DLD1 (cell line): ENCODE data around the gene KRT7.
"Not testable (repeated sequence)": the region's sequence is repeated elsewhere in the genome, so short reads cannot be mapped to it uniquely, and the experiment has no call there.

Source experiments
- in situ Hi-C: cut with HindIII; loops from 2 replicates; pipeline ENCODE4 v1.10.0; 2017; ENCODE audit warnings: low sequenced_read_pairs

KRT7 gene

DNA sequence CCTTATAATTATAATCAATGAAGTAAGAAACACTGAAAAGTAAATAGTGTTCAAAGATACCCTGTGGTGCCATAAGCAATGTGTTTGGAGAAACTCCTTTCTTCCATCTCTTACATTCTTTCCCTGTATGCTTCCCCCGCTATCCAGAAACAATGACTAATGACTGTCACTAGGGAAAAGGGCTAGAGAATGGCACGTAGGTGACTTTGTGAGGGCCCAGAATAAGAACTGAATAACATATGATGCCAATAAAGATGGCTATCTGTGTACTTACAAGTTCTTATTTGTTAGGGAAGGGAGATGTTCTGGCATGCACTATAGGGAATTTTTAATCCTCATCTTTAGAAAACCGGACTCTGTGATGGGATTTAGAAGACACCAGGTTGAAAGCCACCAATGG lies 4.7 kb upstream of the KRT7 start:
- in situ Hi-C loops = loop anchor here (10.0 kb wide), 1 partner anchor 54 kb away; no protein-coding TSS in a partner anchor

DNA sequence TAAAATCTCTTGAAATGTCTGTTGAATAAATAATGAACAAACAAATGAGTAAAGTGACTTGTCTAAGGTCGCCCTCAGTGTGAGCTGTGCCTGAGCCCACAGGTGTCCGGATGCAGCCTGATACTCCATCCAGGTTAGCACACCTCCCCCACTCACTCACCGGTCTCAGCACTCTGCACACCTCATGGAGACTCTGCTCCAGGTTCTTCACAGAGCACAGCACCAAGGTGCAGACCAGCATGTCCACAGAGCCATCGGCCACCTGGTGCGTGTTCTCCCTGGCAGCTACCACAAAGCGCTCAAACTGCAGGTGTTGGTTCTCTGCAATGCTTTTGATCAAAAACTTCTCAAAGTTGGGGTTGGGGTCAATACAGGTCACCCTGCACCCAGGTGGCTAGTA lies 4.1 kb upstream of the KRT7 start:
- in situ Hi-C loops = loop anchor here (10.0 kb wide), 1 partner anchor 54 kb away; no protein-coding TSS in a partner anchor

DNA sequence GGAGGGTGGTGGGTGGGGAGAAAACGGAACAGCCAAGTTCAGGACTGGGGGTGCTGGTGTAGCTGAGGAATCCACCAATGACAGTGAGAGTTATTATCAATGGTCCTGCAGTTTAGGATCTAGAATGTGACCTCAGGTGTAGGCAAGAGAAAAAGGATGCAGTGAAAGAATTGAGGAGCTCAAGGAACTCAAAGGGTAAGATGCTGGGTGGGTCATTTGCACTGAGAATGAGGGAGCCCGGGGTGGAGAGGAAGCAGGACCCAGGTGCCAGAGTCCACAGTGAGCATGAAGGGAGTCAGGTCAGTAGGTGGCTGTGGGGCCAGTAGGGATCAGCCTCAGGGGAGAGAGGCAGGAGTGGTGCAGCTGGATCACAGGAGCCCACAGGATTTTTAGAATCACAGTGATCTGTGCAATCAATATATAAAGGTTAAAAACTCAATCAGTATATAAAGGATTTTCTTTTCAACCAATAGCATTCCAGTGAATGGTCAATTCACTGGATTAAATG lies 3.2 kb upstream of the KRT7 start:
- in situ Hi-C loops = loop anchor here (10.0 kb wide), 1 partner anchor 55 kb away; no protein-coding TSS in a partner anchor

DNA sequence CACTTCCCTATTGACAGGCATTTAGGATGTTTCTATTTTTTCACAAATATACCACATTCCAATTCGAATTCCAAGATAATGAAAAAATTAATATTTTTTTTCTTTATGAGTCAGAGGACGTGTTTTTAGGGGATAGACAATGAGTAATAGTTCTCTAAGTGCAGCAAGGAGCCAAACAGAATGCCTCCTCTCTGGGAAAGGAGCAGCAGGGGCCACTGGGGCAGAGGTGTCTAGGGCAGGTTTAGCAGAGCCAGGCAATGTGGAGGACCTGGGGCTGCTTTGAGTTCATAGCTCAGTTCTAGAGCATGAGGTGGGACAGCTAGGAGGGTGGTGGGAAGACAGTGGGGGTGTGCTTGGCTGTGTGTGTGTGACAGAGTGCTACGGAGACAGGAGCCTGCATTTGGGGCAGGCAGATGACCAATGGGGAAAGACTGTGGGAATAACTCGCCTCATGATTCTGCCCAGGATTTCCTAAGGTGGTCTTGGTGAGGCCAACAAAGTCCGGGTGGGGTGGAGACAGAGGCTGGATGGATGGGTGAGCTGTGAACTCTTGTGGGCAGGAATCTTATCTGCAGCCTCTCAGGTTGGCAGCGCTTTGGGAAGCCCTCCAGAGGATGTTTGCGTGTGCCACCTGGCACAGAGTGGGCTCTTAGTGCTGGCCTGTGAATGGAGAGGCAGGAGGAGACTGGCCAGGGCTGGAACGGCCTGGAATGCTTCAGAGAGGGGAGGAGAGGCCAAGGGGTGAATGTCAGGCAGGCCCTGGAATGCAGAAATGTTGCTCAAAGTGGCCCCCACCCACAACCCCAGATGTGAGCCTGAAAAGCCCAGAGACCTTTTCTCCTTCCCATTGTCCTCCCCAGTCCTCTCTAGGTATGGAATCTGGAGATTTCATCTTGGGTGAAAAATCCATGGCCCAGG lies 2.4 kb upstream of the KRT7 start:
- in situ Hi-C loops = no loop called here

DNA sequence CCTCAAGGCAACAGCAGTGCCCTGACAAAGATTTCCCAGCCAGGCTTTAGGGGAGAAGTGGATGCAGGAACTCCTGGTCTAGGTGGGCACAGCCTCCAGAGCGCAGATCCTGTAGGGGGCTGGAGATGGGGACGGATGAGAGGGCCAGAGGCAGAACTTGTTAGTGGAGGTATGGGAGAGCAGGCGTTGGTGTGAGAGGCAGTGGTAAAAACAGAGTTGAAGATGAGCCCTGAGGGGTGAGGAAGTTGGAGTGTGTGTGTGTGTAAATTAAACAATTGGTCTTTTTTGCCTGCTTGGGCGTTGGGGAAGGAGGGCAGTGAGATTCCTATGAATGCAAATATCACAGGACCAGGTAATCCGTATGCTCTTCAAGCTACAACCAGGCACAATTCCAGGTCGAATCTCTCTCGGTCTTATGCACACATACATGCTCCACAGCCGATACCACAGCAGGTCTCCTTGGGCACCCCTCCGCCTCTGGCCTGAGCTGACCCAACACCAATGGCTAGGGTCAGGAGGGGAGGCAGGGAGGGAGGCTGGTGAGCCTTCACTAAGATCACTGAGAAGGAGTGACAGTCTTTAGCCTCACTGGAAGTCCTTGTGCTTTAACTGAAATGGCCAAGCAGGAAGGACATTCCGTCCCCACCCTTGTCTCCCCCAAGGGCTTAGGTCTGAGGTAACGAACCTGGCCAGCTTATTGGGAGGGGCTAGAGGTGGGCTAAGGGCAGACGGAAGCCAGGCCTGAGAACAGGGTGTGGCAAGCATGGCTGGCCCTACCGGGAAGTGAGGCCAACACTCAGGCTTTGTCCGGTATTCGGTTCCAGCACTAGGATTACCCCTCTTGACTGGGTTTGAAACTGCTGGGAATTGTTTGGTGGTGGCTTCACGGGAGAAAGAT lies 1.5 kb upstream of the KRT7 start:
- in situ Hi-C loops = no loop called here

DNA sequence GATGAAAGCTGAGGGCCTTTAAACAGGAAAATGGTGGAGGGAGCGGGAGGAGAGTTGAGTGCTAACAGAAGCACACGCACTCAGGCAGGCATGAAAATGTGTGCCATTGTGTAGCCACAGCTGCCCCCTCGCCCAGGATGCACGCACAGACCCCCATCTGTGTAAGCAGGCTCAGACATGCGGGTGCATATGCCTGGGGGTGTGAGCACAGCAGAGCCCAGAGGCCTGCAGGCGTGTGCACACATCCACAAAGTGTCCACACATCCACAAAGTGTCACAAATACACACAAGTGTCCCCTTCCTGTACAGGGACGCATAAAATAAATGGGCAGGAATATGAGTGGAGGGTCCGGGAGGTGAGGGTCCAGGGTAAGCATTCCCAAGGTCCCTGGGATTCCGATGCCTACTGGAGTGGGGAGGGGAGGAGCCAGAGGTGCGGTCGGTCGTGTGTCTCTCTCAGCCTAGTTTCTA lies 805 bp upstream of the KRT7 start:
- in situ Hi-C loops = no loop called here

DNA sequence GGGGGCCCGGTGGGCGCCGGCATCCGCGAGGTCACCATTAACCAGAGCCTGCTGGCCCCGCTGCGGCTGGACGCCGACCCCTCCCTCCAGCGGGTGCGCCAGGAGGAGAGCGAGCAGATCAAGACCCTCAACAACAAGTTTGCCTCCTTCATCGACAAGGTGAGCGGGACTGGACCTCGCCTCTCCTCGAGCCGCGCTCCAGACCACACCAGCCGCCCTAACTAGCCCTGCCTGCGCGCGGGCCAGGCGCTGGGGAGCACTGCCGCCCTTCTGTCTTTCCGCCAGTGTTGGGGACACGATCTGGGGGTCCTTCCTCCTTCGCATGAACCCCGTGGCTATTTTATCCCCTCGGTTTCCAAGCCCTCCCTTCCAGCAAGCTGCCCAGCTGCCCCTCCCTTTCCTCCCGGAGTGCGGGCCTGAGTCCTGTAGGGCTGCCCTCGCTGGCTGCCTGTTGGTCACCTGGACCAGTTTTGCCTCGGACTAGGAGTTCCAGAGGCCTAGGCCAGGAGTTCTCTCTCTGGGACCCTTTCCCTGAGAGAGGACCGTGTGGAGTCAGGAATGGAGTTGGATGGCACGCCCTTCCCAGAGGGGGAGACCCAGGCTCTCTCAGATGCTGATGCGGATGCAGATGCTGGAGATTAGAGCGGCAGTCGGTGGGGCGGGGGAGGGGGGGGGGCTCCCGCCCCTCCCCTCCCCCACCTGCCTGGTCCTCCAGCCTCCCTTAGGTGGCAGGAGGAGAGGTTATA lies 592 bp downstream of the KRT7 start:
- in situ Hi-C loops = no loop called here

DNA sequence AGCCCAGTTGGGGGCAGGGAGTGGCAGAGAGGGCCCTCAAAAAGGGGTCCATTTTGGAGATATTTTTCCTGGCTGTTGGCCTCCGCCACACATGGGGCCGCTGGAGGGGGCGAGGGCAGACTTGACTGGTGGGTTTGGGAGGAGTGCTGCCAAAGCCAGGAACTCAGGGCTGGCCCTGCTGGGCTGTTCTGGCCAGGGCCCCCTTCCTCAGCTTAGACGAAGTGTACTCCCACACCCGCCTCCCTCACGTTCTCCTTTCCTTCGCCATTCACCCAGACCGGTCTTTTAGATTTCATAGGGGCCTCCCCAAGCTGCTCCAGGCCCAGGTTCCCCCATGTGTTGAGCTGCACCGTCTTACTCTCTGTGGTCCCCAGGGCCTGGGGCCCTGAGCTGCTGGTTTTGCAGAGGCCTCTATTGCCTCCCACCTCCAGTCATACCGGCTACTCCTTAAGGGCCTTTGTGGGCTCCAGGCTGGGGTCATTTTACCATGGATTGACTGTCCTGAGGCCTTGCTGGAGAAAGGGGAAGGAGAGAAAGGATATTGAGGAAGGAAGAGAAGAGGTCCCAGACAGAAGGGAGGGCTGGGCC lies 1.3 kb downstream of the KRT7 start:
- in situ Hi-C loops = no loop called here

DNA sequence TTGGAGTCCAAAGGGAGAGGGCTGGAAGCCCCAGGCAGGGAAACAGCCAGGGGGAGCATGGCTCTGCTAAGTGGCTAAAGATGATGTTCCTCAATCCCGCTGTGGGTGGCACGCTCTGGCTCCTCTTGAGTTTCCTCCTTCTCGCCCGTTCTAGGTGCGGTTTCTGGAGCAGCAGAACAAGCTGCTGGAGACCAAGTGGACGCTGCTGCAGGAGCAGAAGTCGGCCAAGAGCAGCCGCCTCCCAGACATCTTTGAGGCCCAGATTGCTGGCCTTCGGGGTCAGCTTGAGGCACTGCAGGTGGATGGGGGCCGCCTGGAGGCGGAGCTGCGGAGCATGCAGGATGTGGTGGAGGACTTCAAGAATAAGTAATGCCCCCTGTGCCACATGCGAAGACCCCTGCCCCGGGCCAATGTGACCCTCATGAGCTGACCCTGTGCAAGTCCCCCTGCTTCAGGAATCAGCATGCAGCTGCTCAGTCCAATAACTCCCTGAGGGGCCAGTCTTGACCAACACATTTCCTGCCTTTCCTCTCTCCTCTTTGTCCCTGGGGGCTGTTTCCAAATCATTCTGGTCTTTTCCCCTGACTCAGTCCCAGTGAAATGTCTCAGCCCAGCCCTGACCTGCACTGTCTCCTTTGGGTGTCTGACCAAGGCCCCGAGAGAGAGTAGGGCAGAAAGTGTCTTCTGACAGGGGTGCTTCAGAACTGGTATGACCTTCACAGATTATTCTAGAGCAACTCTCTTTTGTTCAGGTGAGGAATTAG lies 2.1 kb downstream of the KRT7 start:
- in situ Hi-C loops = no loop called here

DNA sequence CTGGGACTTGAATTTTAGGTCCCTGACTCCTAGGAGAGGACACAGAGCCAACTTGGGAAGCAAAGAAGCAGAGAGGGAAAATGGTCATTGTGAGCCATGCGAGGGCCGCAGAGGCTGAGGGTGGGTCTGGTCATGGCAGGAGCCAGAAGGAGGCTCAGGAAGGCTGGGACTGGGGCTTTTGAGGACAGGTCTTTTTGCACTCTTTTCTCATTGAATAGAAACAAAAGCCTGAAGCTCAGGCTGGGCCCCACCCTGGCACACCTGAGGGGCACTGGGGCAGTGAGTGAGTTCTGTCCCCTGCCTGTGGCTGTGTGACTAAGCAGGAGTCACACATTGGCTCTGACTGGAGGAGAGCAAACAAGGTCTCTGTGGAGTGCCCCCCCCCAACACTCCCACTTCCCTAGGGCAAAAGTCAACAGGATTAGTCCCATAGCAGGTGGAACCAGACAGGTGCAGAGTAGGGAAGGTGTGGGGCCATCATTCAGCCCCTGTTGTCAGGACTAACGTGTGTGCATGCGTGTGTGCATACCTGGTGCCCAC lies 2.8 kb downstream of the KRT7 start:
- in situ Hi-C loops = no loop called here

DNA sequence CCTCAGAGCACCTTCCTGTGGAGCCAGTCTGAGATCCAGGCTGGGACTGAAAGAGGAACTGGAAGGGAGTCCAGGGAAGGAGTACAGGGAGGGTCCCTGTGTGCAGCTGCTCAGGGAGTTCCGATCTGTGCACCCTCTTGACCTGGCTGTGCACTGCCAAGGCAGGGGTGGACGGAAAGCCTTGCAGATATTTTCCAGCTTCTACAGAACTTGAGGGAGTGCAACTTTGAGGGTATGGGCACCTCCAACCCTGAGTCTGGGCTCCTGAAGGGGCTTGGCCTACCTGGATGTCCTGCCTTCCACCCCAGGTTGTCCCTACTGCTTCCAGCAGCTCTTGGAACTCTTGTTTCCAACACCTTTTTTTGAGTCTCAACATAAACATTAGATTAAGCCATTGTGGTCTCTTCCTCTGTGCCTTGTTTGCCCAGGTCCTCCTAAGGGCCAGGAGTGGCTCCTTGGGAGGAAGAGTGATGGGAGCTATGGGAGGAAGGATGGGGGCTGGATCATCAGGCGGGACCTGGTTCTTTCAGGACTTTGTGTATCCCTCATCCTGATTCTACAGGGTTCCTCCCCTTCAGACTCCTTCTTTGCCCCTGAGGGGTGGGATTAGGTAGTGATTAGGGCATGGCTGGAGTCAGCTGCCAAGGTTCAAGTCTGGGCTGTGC lies 3.5 kb downstream of the KRT7 start:
- in situ Hi-C loops = no loop called here

DNA sequence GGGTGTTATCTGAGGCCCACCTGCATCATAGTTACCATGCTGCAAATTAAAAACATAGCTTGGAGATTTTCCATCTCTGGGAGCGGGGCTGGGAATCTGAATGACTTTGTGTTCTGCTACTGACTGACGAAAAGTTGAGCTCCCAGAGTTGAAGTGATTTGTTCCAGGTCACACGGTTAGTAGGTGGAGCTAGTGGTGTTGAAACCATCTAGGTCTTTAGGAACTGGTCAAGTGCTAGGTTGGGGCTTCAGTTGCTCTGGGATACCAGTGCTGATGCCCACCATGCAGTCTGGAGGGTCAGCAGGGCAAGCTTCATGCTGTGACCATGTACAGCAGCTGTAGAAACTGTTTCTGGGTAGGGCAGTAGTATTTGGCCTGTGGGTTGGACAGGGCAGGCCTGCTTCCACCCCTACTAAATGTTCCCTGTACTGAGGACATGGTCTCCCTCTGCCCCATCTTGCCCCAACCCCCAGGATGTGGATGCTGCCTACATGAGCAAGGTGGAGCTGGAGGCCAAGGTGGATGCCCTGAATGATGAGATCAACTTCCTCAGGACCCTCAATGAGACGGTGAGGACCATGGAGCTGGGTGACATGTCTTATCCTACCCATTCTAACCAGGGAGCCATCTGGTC lies 5.3 kb downstream of the KRT7 start:
- in situ Hi-C loops = no loop called here

DNA sequence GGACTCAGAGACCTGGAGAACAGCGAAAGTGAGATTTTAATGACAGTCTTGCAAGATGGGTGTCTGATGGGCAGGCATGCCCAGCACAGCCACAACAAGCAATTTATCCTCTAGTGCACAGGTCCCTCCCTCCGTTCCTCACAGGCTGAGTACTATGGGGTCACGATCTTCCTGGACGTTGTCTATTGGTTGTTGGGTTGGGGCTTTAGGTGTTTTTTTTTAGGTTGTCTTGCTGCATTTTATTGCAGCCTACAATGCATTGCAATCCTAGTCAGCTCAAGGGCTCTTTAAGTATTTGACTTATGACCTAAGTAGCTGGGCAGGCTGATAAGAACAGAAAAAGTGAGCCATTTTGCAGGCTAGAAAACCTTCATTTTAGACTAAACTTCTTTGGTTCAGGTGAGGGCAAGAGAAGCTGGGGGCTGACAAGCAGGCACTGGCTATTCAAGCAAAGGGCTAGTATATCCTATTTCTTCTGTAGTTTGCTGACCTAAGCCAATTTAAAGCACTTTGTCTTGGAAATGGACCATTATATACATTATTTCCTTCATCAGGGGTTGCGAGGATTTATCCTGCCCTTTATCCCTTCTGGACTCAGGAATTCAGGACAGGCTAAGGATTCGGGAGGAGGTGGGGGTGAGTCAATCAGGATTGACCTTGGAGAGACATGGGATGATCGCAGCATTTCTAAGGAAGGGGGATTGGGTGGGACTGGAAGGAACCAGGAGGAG lies 6.0 kb downstream of the KRT7 start:
- in situ Hi-C loops = no loop called here

DNA sequence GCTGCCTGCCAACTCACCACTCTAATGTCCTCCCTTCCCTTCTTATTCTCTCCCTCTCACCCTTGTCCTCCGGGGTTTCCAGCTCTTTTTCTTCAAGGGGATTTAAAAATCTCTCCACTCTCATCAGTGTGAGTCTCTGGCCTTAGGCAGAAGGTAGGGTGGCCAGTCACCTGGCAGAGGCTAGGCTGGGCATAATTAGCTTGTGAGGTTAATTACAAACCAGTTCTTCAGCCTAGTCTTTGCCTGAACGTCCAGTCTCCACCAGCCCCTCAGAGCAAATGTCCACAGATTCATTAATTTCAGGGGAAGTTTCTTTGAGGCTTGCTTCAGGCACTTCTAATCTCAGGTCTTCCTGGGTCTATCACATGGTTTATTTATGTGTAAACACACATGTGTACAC lies 6.7 kb downstream of the KRT7 start:
- in situ Hi-C loops = no loop called here

DNA sequence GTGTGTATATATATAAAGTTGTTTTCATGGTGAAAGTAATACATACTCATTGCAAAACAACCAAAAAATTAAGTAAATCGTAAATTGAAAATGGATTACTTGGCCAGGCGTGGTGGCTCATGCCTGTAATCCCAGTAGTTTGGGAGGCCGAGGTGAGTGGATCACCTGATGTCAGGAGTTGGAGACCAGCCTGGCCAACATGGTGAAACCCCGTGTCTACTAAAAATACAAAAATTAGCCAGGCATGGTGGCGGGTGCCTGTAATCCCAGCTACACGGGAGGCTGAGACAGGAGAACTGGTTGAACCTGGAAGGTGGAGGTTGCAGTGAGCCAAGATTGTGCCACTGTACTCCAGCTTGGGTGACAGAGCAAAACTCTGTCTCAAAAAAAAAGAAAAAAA lies 7.2 kb downstream of the KRT7 start:
- in situ Hi-C loops = not testable (repeated sequence)

DNA sequence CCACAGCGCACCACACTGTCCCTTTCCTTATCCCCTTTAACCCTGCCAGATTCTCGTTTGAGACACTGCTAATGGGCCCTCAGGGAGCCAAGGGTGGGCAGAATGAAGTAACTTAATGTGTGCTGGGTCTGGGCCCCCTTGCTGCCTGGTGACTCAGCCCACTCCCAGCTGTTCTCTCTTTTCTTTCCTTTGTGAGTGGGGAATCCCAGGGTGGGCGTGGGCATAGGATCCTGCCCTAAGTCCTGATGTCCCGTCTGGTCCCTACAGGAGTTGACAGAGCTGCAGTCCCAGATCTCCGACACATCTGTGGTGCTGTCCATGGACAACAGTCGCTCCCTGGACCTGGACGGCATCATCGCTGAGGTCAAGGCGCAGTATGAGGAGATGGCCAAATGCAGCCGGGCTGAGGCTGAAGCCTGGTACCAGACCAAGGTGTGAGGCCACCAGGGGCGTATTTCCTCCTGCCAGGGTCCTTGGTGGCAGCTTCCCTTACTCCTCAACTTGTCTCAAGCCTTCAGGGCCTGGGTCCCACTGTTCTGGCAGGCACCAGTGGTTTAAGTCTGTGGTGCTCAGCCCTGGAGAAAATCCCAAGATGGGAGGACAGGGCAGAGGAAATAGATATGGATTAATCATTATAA lies 8.3 kb downstream of the KRT7 start:
- in situ Hi-C loops = no loop called here
